Peyer's patch (tissue), 4 donors: ENCODE results near the gene KCTD13.

Experiments used
- POLR2A ChIP-seq, 2 donors: fragments of 450-650 bp; IDR thresholded peaks; one replicate each; pipeline ENCODE4 v1.5.1; 2017; ENCODE audit warnings: antibody characterized with exemption in 2 of 2, mild to moderate bottlenecking in 2 of 2, moderate library complexity in 2 of 2
- TF ChIP-seq, protein P1 (sequence below), 6 experiments: fragments of 450-650 bp in 4 of 6; fragments of 200-600 bp in 2 of 6; sonication (generic) in 1 of 6; IDR thresholded peaks; one replicate each; pipeline ENCODE4 v1.5.1; 2017 to 2019; ENCODE audit warnings: antibody characterized with exemption in 6 of 6, mild to moderate bottlenecking in 3 of 6, moderate library complexity in 1 of 6

- TF ChIP-seq, protein P1, sequence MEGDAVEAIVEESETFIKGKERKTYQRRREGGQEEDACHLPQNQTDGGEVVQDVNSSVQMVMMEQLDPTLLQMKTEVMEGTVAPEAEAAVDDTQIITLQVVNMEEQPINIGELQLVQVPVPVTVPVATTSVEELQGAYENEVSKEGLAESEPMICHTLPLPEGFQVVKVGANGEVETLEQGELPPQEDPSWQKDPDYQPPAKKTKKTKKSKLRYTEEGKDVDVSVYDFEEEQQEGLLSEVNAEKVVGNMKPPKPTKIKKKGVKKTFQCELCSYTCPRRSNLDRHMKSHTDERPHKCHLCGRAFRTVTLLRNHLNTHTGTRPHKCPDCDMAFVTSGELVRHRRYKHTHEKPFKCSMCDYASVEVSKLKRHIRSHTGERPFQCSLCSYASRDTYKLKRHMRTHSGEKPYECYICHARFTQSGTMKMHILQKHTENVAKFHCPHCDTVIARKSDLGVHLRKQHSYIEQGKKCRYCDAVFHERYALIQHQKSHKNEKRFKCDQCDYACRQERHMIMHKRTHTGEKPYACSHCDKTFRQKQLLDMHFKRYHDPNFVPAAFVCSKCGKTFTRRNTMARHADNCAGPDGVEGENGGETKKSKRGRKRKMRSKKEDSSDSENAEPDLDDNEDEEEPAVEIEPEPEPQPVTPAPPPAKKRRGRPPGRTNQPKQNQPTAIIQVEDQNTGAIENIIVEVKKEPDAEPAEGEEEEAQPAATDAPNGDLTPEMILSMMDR (IDR thresholded peaks at IDR 0.05) = peak in 5 of 6 experiments; percentile 26 to 79 (median 71)
- TF ChIP-seq POLR2A (IDR thresholded peaks at IDR 0.05) = peak in 1 of 2 donors; percentile 38
Observed at GRCh38 chr16:29862884-29863668, 63.0 kb downstream of the KCTD13 start, which contains the start of gene CDIPT.
